KMS-11 (cell line): ENCODE data around the gene PLAA.

Experiments
- H2AFZ ChIP-seq: fragments of 200-600 bp; sonication (generic); 2 replicates; pipeline ENCODE4 v1.6.1; 2016; ENCODE audit warnings: antibody characterized with exemption, mixed run types, low read depth
- H3K27ac ChIP-seq: fragments of 200-600 bp; sonication (generic); 2 replicates; pipeline ENCODE4 v1.6.1; 2016; ENCODE audit warnings: mild to moderate bottlenecking, mixed run types
- H3K27me3 ChIP-seq: fragments of 200-600 bp; sonication (generic); 2 replicates; pipeline ENCODE4 v1.6.1; 2017; ENCODE audit warnings: mild to moderate bottlenecking, low read depth, mixed run types, moderate library complexity; ENCODE audit not compliant: insufficient read depth
- H3K36me3 ChIP-seq: fragments of 200-600 bp; sonication (generic); 2 replicates; pipeline ENCODE4 v1.6.1; 2017; ENCODE audit warnings: mild to moderate bottlenecking, mixed run types; ENCODE audit not compliant: insufficient read depth
- H3K4me1 ChIP-seq: fragments of 200-600 bp; sonication (generic); 2 replicates; pipeline ENCODE4 v1.6.1; 2016; ENCODE audit warnings: mild to moderate bottlenecking, low read depth, mixed run types; ENCODE audit not compliant: poor library complexity, severe bottlenecking
- H3K4me2 ChIP-seq: fragments of 200-600 bp; sonication (generic); 2 replicates; pipeline ENCODE4 v1.7.0; 2016; ENCODE audit warnings: mild to moderate bottlenecking, mixed run types
- H3K4me3 ChIP-seq: fragments of 200-600 bp; sonication (generic); IDR thresholded peaks from 2 replicates; pipeline ENCODE4 v1.6.1; 2017; ENCODE audit warnings: low read depth, low read length, mixed read lengths; ENCODE audit not compliant: insufficient read depth
- H3K79me2 ChIP-seq: fragments of 200-600 bp; sonication (generic); 2 replicates; pipeline ENCODE4 v1.6.1; 2016; ENCODE audit warnings: low read depth, mixed run types; ENCODE audit not compliant: insufficient read depth
- H3K9ac ChIP-seq: fragments of 200-600 bp; sonication (generic); 2 replicates; pipeline ENCODE4 v1.6.1; 2016; ENCODE audit warnings: mild to moderate bottlenecking, mixed run types
- H4K20me1 ChIP-seq: fragments of 200-600 bp; sonication (generic); 2 replicates; pipeline ENCODE4 v1.6.1; 2016; ENCODE audit warnings: mild to moderate bottlenecking, mixed run types; ENCODE audit not compliant: insufficient read depth
- TF ChIP-seq, protein P1 (sequence below): fragments of 200-600 bp; sonication (generic); conservative IDR thresholded peaks from 2 replicates; pipeline ENCODE4 v1.6.1; 2017; ENCODE audit warnings: low read depth, mild to moderate bottlenecking, antibody characterized with exemption, low read length, moderate library complexity, mixed read lengths

PLAA gene

DNA sequence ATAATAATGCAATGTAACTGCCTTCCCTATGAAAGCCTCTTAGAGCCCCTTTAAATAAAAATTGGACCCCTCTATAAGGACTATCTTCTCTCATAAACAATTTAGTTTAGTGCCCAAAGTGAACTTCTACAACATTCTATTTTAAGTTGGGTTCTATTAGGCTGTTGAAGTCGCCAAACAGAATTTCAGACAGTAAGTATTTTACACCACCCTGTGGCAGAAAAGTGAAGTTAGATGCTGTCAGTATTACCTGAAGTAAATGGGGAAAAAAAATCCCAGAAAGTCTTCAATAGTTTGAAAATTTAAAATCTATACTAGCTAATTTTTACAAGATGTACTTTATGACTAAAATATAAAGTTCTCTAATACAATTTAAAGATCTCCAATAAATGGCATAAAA lies 84.0 kb downstream of the PLAA start:
- TF ChIP-seq, protein P1, sequence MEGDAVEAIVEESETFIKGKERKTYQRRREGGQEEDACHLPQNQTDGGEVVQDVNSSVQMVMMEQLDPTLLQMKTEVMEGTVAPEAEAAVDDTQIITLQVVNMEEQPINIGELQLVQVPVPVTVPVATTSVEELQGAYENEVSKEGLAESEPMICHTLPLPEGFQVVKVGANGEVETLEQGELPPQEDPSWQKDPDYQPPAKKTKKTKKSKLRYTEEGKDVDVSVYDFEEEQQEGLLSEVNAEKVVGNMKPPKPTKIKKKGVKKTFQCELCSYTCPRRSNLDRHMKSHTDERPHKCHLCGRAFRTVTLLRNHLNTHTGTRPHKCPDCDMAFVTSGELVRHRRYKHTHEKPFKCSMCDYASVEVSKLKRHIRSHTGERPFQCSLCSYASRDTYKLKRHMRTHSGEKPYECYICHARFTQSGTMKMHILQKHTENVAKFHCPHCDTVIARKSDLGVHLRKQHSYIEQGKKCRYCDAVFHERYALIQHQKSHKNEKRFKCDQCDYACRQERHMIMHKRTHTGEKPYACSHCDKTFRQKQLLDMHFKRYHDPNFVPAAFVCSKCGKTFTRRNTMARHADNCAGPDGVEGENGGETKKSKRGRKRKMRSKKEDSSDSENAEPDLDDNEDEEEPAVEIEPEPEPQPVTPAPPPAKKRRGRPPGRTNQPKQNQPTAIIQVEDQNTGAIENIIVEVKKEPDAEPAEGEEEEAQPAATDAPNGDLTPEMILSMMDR = peak; percentile 25; the same call in 1 of the 2 replicates
- H3K4me1 ChIP-seq = no peaks in the 10 kb centered on the region
- H3K4me3 ChIP-seq = no peak overlapping the region
- no peak overlapping the region for H3K4me2 ChIP-seq
- H2AFZ ChIP-seq = no peak overlapping the region
- H3K36me3 ChIP-seq = no peaks in the 10 kb centered on the region
- no peak overlapping the region for H3K27ac ChIP-seq
- no peaks in the 10 kb centered on the region for H3K79me2 ChIP-seq
- no peaks in the 10 kb centered on the region for H3K27me3 ChIP-seq
- no peak overlapping the region for H3K9ac ChIP-seq
- no peaks in the 10 kb centered on the region for H4K20me1 ChIP-seq

DNA sequence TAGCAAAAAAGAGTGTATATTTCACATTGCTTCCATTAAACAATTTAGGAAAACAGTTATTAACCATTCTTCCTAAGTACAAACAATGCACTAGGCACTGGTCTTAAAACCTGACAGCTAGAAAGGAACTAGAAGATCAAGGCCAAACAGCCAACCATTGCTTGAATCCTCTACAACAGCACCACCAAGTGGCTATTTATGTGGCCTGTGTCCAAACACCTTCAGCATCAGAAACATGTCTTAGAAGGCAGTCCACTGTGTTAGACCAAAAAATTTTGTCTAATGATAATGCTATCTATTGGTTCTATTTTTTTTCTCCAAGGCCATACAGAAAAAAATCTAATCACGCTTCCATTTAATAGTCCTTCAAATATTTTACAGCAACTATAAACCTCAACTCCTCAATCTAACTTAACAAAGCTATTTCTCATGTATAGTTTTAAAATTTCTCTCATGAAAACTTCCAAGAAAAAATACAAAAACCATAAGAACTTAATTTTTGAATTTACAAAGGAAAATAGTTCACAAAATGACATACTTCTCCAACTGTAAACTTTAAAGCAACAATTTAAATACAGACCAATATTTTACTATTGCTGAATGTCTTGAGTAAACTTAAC lies 90.5 kb downstream of the PLAA start:
- no peak overlapping the region for H3K4me2 ChIP-seq
- H3K79me2 ChIP-seq = no peaks in the 10 kb centered on the region
- H3K4me1 ChIP-seq = peaks cover 2% of the 10 kb centered on the region
- no peak overlapping the region for H3K9ac ChIP-seq
- H2AFZ ChIP-seq = no peak overlapping the region
- no peaks in the 10 kb centered on the region for H4K20me1 ChIP-seq
- H3K27ac ChIP-seq = no peak overlapping the region
- H3K36me3 ChIP-seq = no peaks in the 10 kb centered on the region
- no peaks in the 10 kb centered on the region for H3K27me3 ChIP-seq
- H3K4me3 ChIP-seq = no peak overlapping the region
- TF ChIP-seq, protein P1 = peak; percentile 59
